ENCODE data around the gene C7.

Gene C7

DNA sequence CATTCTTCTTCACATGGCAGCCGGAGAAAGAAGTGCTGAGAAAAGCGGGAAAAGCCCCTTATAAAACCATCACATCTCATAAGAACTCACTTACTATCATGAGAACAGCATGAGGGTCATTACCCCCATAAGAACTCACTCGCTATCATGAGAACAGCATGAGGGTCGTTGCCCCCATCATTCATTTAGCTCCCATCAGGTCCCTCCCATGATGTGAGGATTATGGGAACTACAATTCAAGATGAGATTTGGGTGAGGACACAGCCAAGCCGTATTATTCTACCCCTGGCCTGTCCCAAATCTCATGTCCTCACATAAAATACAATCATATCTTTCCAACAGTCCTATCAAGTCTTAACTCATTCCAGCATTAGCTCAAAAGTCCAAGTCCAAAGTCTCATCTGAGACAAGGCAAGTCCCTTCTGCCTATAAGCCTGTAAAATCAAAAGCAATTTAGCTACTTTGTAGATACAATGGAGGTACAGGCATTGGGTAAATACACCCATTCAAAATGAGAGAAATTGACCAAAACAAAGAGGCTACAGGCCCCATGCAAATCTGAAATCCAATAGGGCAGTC, 82.8 kb downstream of the C7 start:
- DNase-seq (ENCODE audit: low spot score) = no peak
- in situ Hi-C loops (cut with MboI; ENCODE audit: low pct_unique_long_range_greater_than_20kb, low sequenced_read_pairs, unreplicated experiment) = no loop called here
- TF ChIP-seq, protein P1, sequence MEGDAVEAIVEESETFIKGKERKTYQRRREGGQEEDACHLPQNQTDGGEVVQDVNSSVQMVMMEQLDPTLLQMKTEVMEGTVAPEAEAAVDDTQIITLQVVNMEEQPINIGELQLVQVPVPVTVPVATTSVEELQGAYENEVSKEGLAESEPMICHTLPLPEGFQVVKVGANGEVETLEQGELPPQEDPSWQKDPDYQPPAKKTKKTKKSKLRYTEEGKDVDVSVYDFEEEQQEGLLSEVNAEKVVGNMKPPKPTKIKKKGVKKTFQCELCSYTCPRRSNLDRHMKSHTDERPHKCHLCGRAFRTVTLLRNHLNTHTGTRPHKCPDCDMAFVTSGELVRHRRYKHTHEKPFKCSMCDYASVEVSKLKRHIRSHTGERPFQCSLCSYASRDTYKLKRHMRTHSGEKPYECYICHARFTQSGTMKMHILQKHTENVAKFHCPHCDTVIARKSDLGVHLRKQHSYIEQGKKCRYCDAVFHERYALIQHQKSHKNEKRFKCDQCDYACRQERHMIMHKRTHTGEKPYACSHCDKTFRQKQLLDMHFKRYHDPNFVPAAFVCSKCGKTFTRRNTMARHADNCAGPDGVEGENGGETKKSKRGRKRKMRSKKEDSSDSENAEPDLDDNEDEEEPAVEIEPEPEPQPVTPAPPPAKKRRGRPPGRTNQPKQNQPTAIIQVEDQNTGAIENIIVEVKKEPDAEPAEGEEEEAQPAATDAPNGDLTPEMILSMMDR (IDR thresholded peaks at IDR 0.05; ENCODE audit: extremely low read depth, insufficient read depth, missing control alignments) = no peak

GRCh38 chr5:40995801-40996586, 86.7 kb downstream of the C7 start:
- in situ Hi-C loops (cut with MboI; ENCODE audit: low pct_unique_long_range_greater_than_20kb, low sequenced_read_pairs, unreplicated experiment) = no loop called here
- TF ChIP-seq, protein P1 (IDR thresholded peaks at IDR 0.05; ENCODE audit: extremely low read depth, insufficient read depth, missing control alignments) = no peak
- DNase-seq (ENCODE audit: low spot score) = no peak

GRCh38 chr5:40999142-40999541, 89.8 kb downstream of the C7 start:
- in situ Hi-C loops (cut with MboI; ENCODE audit: low pct_unique_long_range_greater_than_20kb, low sequenced_read_pairs, unreplicated experiment) = no loop called here
- TF ChIP-seq, protein P1 (IDR thresholded peaks at IDR 0.05; ENCODE audit: extremely low read depth, insufficient read depth, missing control alignments) = no peak
- DNase-seq (ENCODE audit: low spot score) = no peak

DNA sequence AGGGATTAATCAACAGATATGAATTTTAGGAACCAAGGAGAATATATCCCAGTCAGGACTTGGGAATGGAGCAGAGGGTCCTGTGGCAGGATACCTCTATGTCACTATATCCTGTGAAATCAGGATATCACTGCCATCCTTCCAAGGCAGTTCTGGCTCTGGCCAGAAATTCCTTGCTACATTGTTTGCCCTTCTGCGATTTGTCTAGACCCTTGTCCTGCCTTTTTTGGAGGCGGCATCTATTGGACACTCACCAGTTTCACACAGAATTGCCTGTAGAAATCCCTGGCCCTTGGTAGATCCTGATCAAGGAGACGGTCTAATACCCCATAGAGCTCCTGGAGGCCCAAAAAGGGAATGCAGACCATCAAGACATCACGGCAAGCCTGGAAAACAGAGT, 90.7 kb downstream of the C7 start:
- in situ Hi-C loops (cut with MboI; ENCODE audit: low pct_unique_long_range_greater_than_20kb, low sequenced_read_pairs, unreplicated experiment) = no loop called here
- TF ChIP-seq, protein P1 (IDR thresholded peaks at IDR 0.05; ENCODE audit: extremely low read depth, insufficient read depth, missing control alignments) = no peak
- DNase-seq (ENCODE audit: low spot score) = no peak

GRCh38 chr5:41003670-41004376, 94.5 kb downstream of the C7 start:
- in situ Hi-C loops (cut with MboI; ENCODE audit: low pct_unique_long_range_greater_than_20kb, low sequenced_read_pairs, unreplicated experiment) = no loop called here
- no peak for DNase-seq (ENCODE audit: low spot score)
- TF ChIP-seq, protein P1 (IDR thresholded peaks at IDR 0.05; ENCODE audit: extremely low read depth, insufficient read depth, missing control alignments) = no peak

DNA sequence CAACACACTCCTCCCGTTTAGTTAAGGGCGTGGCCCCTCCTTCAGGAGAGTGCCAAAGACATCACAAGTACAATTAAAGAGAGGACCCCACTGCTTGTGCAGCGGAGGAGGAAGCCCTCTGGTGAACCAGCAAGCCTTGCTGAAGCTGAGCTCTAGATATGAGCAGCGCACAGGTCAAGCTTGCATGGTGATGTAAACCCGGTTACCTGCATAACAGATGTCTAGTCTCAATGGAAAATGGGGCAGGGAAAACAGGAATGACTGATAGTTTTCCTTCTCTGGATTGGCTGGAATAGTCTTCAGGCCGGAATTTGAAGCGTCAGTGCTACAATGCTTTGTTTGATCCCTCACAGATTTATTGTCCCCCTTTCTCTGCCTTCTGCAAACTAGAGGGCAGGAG, 95.6 kb downstream of the C7 start:
- TF ChIP-seq, protein P1 (IDR thresholded peaks at IDR 0.05; ENCODE audit: extremely low read depth, insufficient read depth, missing control alignments) = no peak
- DNase-seq (ENCODE audit: low spot score) = no peak
- in situ Hi-C loops (cut with MboI; ENCODE audit: low pct_unique_long_range_greater_than_20kb, low sequenced_read_pairs, unreplicated experiment) = no loop called here
